Measurements from ENCODE around the gene GNAS-AS1.

GNAS-AS1 gene

DNA sequence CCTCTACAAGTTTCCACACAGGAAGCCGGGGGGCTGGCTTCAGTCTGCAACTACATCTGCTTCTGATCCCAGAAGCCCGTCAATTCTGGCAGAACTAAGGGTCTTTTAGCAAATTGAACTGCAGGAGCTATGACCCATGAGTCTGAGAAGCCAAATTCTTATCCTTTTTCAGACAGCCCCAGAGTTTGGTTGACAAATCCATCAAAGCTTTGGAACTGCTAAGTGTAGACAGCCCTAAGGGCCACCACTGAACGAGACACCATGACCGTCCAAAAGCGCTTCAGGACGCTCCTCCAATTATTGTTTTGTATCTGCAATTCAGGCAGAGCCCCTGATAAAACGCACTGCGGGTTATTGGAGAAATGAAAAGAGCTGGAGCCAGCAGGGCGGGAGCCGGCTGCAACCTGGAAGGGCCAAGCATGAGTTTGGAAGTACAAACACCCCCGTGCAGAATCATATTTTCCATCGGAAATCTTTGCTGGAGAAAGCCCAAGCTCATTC, 67.1 kb downstream of the GNAS-AS1 start:
- in situ Hi-C loops (cut with MboI; ENCODE audit: low sequenced_read_pairs, unreplicated experiment), result no loop called here
- no peak for DNase-seq (ENCODE audit: low spot score)
- TF ChIP-seq, protein P1, sequence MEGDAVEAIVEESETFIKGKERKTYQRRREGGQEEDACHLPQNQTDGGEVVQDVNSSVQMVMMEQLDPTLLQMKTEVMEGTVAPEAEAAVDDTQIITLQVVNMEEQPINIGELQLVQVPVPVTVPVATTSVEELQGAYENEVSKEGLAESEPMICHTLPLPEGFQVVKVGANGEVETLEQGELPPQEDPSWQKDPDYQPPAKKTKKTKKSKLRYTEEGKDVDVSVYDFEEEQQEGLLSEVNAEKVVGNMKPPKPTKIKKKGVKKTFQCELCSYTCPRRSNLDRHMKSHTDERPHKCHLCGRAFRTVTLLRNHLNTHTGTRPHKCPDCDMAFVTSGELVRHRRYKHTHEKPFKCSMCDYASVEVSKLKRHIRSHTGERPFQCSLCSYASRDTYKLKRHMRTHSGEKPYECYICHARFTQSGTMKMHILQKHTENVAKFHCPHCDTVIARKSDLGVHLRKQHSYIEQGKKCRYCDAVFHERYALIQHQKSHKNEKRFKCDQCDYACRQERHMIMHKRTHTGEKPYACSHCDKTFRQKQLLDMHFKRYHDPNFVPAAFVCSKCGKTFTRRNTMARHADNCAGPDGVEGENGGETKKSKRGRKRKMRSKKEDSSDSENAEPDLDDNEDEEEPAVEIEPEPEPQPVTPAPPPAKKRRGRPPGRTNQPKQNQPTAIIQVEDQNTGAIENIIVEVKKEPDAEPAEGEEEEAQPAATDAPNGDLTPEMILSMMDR (IDR thresholded peaks at IDR 0.05; ENCODE audit: borderline replicate concordance, control extremely low read depth, extremely low read depth, insufficient read depth, missing control alignments), result no peak

DNA sequence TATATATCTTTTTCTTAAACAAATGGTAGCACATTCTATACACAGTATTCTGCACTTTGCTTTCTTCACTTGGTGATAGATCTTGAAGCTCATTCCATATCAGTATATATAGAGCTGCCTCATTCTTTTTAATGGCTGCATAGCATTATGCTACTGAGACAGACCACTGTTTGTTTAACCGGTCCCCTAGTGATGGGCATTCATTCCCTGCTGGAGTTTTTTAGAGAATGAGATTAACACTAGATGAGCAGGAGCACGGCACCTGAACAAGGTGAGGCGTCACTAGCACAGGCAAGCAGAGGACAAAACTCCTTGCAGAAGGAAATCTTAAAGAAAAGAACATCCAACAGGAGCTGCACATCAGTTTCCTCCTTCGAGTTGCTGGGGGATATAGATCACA, 69.6 kb downstream of the GNAS-AS1 start:
- DNase-seq (ENCODE audit: low spot score), result no peak
- TF ChIP-seq, protein P1 (IDR thresholded peaks at IDR 0.05; ENCODE audit: borderline replicate concordance, control extremely low read depth, extremely low read depth, insufficient read depth, missing control alignments), result no peak
- in situ Hi-C loops (cut with MboI; ENCODE audit: low sequenced_read_pairs, unreplicated experiment), result no loop called here

DNA sequence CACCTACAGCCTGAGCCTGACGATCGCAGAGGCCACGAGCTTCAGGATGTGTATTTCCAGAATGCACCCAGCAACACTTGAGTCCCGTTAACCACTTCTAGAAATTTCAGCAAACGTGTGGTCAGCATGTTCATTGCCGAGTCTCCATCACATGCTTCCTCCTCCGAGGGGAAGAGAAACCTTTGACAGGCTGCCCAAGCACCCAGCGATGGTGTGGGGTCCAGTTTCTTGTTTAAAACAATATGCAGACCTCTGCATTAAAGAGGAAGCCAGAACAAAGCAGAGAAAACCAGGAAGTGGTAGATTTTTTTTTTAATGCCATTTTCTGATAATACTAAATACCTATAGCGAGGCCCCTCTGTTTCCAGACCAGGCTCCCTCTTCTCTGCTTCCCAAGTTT, 71.9 kb downstream of the GNAS-AS1 start:
- TF ChIP-seq, protein P1 (IDR thresholded peaks at IDR 0.05; ENCODE audit: borderline replicate concordance, control extremely low read depth, extremely low read depth, insufficient read depth, missing control alignments), result no peak
- in situ Hi-C loops (cut with MboI; ENCODE audit: low sequenced_read_pairs, unreplicated experiment), result no loop called here
- DNase-seq (ENCODE audit: low spot score), result no peak

DNA sequence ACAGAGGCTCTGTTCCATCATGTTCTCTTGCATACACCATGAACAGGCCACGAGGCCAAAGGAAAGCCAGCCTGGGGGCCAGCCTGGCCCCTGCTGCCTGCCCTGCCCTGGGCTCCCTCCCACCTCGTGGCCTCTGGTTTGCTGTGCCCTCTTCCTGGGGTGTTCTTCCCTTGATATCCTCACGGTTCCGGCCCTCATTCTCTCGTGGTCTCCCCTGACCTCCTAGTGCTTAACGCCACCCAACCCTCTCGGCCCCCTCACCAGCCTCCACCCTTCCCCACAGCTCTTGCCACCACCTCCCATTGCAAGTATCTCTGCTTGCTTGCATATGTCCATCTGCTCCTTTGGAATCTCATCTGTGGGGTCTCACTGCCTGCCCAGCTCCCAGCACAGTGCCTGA, 73.0 kb downstream of the GNAS-AS1 start:
- DNase-seq (ENCODE audit: low spot score), result no peak
- TF ChIP-seq, protein P1 (IDR thresholded peaks at IDR 0.05; ENCODE audit: borderline replicate concordance, control extremely low read depth, extremely low read depth, insufficient read depth, missing control alignments), result no peak
- in situ Hi-C loops (cut with MboI; ENCODE audit: low sequenced_read_pairs, unreplicated experiment), result no loop called here

DNA sequence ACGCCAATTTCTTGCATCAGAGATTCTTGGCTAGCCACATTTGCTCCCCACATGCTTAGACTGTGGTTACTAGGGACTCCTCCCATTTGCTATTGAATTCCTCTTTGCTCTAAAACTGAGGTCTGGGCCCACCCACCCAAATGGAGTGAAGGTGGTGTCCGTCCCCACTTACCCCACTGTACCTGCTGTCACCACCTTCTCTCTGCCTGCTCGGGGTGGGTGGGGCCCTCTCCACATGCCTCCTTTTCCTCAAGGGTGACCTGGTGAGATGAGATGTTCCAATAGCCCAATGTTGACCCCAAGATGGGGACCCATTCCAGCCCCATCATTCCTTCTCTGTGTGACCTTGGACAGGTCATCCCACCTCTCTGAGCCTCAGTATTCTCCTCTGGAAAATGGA, 74.6 kb downstream of the GNAS-AS1 start:
- DNase-seq (ENCODE audit: low spot score), result no peak
- in situ Hi-C loops (cut with MboI; ENCODE audit: low sequenced_read_pairs, unreplicated experiment), result no loop called here

DNA sequence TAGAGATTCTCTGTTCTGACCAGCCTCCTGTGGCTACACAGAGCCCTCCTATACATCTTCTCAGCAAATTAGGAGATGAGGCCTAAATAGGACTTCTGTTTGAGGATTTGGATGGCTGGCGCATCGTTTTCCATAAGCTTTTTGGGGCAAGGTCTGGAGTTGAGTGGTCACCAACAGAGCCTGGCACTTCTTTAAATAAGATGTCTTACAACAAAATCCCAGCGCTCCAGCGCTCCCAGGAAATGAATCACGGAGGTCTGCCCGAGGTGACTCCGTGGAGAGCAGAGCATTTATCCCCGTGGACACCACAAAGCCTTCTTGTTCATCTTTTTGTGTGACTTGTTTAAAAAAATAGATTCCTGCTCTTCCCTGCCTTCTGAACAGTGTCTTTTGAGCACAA, 75.3 kb downstream of the GNAS-AS1 start:
- TF ChIP-seq, protein P1 (IDR thresholded peaks at IDR 0.05; ENCODE audit: borderline replicate concordance, control extremely low read depth, extremely low read depth, insufficient read depth, missing control alignments), result no peak
- in situ Hi-C loops (cut with MboI; ENCODE audit: low sequenced_read_pairs, unreplicated experiment), result no loop called here
- no peak for DNase-seq (ENCODE audit: low spot score)

More for the DNA sequence above, 74.6 kb downstream of the GNAS-AS1 start:
- TF ChIP-seq, protein P1 (IDR thresholded peaks at IDR 0.05; ENCODE audit: borderline replicate concordance, control extremely low read depth, extremely low read depth, insufficient read depth, missing control alignments), result no peak
